Endothelial cell of umbilical vein (primary cell): ENCODE results near the gene KLHDC4.

Source experiments
- POLR2AphosphoS5 ChIP-seq: IDR thresholded peaks from 2 replicates; pipeline ENCODE4 v1.6.1; 2012; ENCODE audit warnings: low read depth, mild to moderate bottlenecking, control low read depth, low read length, moderate library complexity; ENCODE audit not compliant: insufficient read depth
- TF ChIP-seq, protein P1 (sequence below), 2 donors: IDR thresholded peaks; 1 replicate in 1 of 2; 2 replicates in 1 of 2; pipeline ENCODE4 v1.5.1; 2011; ENCODE audit warnings: low read length in 2 of 2, mild to moderate bottlenecking in 2 of 2, moderate library complexity in 2 of 2, control low read depth in 1 of 2, inconsistent platforms in 1 of 2, low read depth in 1 of 2; ENCODE audit not compliant: insufficient read depth in 1 of 2; ENCODE audit errors: extremely low read depth in 1 of 2
- TF ChIP-seq, protein P2 (sequence below): IDR thresholded peaks from 2 replicates; pipeline ENCODE4 v1.6.1; 2011; ENCODE audit not compliant: insufficient read depth, insufficient read length

DNA sequence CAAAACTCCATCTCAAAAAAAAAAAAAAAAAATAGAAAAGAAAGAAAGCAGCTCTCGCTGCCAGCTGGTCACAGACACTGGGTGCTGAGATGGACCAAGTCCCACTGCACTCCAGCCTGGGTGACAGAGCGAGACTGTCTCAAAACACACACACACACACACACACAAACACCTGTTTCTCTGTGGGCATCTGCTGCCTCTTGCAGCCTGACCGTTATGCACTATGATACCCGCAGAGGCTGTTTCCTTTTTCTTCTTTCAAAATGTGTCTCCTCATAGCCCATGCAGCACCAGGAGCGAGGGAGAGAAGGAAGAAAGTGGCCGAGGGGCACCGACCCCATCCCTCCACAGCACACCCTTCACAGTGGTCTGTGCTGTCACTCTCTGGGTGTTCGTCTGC lies 36.9 kb upstream of the KLHDC4 start:
- TF ChIP-seq, protein P1, sequence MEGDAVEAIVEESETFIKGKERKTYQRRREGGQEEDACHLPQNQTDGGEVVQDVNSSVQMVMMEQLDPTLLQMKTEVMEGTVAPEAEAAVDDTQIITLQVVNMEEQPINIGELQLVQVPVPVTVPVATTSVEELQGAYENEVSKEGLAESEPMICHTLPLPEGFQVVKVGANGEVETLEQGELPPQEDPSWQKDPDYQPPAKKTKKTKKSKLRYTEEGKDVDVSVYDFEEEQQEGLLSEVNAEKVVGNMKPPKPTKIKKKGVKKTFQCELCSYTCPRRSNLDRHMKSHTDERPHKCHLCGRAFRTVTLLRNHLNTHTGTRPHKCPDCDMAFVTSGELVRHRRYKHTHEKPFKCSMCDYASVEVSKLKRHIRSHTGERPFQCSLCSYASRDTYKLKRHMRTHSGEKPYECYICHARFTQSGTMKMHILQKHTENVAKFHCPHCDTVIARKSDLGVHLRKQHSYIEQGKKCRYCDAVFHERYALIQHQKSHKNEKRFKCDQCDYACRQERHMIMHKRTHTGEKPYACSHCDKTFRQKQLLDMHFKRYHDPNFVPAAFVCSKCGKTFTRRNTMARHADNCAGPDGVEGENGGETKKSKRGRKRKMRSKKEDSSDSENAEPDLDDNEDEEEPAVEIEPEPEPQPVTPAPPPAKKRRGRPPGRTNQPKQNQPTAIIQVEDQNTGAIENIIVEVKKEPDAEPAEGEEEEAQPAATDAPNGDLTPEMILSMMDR (IDR thresholded peaks at IDR 0.05; ENCODE audit: extremely low read depth in 1 of 2, insufficient read depth in 1 of 2, low read depth in 1 of 2, low read length in 2 of 2): no peak
- no peak for TF ChIP-seq POLR2AphosphoS5
- TF ChIP-seq, protein P2, sequence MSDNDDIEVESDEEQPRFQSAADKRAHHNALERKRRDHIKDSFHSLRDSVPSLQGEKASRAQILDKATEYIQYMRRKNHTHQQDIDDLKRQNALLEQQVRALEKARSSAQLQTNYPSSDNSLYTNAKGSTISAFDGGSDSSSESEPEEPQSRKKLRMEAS: no peak
